DOHH2 (cell line): ENCODE data around the gene CFAP221.

Experiments used
- CTCF ChIP-seq: fragments of 200-600 bp; sonication (generic); IDR thresholded peaks from one replicate; pipeline ENCODE4 v1.5.1; 2014; ENCODE audit warnings: antibody characterized with exemption, mild to moderate bottlenecking, low read depth, low read length; ENCODE audit not compliant: poor library complexity, severe bottlenecking
- EZH2phosphoT487 ChIP-seq: fragments of 200-600 bp; sonication (generic); IDR thresholded peaks from 2 replicates; pipeline ENCODE4 v1.6.1; 2017; ENCODE audit warnings: borderline replicate concordance, mild to moderate bottlenecking, antibody characterized with exemption, low read length, moderate library complexity, mixed read lengths

GRCh38 chr2:119638685-119639554, 94.7 kb downstream of the CFAP221 start:
- TF ChIP-seq CTCF (no peak), EZH2phosphoT487 (no peak)
